Stimulated activated CD8-positive, alpha-beta memory T cell treated with anti-CD3 and anti-CD28 coated beads, Interleukin-7, amount 100 ng/mL, for 24 hours (primary cell): Measurements from ENCODE around the gene SKA3.
"Not testable (repeated sequence)": the region's sequence is repeated elsewhere in the genome, so short reads cannot be mapped to it uniquely, and the experiment has no call there.

Experiments
- DNase-seq: peaks from one replicate; pipeline ENCODE4 v3.0.0-alpha.2; 2020; ENCODE audit warnings: low read depth

Gene SKA3

GRCh38 chr13:21176215-21176981, at the start of gene SKA3, which contains the start of gene MRPL57:
SKA3 (minus strand) TSS chr13:21176552; CDS start chr13:21176477, 75 bp downstream.
MRPL57 (plus strand) TSS chr13:21176658; CDS start chr13:21176917, 259 bp downstream.
- peak; percentile 90 for DNase-seq

GRCh38 chr13:21225082-21225481, 48.7 kb upstream of the SKA3 start:
- no peak for DNase-seq

DNA sequence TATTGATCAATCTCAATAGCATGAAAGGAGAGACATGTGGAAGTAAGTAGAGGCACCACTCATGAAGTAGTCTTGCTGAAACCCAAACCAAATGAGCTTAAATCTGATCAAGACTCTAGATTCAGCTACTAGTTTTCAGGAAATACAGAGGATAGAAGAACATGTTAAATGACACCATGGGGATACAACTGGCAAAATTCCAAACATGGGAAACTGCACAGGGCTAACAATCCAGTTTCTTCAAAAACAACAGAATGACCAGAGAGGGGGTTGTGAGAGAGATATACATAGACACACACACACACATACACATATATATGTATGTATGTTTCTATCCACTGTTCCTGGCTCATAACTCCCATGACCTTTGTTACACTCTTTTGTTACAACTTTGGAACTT, 44.9 kb upstream of the SKA3 start:
- DNase-seq = no peak

GRCh38 chr13:21219716-21220115, 43.4 kb upstream of the SKA3 start:
- DNase-seq = not testable (repeated sequence)

- no peak for DNase-seq
Measured at GRCh38 chr13:21219036-21219381, 42.7 kb upstream of the SKA3 start.

GRCh38 chr13:21218351-21219035, 42.1 kb upstream of the SKA3 start:
- no peak for DNase-seq

DNA sequence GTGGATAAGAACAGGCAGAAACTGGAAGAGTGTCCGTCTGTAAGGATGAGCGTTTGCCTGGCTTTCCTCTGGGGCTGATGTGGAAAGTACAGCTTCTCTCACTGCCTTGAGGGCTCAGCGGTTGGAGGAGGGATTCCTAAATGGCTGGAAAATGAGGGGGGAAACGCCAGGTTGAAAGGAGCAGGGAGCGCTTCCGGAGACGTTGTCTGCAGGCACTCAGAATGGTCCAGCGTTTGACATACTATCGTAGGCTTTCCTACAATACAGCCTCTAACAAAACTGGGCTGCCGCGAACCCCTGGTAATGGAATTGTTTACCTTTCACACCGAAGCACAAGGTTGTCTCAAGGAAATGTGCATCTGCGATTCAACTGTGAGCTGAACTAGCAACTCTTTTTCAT, 40.0 kb upstream of the SKA3 start:
- no peak for DNase-seq

DNA sequence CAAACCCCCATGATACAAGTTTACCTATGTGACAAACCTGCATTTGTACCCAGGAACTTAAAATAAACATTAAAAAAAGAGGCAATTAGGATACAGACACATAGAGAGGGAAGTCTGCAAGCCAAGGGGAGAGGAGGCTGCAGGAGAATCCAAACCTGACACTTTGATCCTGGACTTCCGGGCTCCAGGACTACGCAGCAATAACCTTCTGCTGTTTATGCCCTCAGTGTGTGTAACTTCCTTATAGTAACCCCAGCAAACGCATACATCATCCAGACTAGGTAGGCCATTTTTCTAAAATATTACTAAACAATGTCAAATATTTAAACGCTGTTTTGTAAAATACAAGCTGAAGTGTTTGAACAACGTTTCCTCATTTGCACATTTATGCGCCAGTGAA, 39.1 kb upstream of the SKA3 start:
- not testable (repeated sequence) for DNase-seq

DNA sequence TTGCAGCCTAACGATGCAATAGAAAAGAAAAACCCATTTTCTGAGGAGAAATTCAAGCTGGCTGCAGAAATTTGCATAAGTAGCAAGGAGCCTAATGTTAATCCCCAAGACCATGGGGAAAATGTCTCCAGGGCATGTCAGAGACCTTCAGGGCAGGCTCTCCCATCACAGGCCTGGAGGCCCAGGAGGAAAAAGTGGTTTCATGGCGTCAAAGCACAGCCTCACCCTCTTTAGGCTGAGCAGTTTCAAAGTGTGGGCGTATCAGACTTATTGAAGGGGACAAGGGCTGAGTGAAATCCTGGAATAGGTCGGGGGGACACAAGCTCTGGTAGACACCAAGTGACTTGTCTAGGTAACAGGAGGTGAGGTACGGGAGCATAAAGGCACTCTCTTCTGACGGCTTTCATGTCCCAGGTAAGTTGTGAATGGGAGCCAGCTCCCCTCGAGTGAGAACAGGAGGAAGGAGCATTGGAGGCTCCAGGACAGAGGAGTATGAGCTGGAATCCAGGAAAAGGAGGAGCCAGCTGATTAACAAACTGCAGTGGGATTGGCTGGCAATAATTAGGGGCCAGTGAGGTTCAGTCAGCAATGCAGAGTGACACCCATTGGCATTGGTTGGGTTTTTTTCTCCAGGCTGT, 35.9 kb upstream of the SKA3 start:
- DNase-seq = no peak

DNA sequence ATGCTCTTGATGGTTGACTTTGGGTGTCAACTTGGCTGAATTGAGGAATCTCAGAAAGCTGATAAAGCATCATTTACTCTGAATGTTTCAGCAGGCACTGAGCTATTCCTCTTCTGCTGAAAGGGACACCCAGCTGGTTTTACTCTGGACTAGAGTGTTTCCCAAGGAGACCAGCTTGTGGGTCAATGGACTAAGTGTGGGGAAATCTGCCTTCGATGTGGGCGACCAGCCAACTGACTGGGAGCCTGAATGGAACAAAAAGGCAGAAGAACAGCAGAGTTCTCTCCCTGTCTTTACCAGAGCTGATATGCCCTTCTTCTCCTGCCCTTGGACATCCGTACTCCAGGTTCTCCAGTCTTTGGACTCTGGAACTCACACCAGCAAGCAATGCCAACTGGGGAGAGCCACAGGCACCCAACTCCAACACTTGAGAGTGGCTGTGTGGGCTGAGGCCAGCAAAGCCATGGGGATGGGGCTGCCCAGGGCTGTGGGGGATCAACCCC, 32.4 kb upstream of the SKA3 start:
- no peak for DNase-seq

DNA sequence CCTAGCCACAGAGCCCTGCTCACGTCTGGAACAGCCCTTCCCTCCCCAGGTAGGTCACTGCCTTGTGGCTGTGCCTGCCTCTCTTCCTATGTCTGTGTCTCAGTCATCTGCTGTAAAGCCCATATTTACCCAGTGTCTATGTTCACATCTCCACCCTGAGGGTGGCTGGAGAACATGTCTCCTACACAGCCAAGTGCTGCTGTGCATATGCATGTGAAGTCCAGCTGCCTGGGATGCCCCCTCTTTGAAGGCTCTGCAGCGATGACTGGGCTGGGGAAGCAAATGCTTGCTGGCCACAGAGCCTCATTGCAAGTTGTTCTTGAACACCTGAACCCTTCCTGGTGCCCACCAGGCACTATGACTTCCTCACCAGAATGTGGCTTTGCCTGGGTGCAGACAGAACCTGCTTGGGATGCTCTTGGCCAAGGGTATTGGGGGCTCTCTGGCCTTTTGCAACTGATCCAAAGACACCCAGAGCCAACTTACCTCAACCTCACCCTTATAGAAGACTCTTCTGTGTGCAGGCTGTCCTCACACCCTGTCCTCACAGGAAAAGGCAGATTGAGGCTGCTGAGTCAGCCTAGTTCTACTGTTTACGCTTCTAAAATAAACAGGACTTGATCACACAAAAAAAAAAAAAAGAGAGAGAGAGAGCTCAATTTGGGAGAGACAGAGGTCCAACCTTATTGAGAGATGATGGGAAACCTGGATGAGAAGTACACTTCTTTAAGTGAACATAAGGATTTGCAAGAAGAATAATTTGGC, 26.6 kb upstream of the SKA3 start:
- DNase-seq = no peak

DNA sequence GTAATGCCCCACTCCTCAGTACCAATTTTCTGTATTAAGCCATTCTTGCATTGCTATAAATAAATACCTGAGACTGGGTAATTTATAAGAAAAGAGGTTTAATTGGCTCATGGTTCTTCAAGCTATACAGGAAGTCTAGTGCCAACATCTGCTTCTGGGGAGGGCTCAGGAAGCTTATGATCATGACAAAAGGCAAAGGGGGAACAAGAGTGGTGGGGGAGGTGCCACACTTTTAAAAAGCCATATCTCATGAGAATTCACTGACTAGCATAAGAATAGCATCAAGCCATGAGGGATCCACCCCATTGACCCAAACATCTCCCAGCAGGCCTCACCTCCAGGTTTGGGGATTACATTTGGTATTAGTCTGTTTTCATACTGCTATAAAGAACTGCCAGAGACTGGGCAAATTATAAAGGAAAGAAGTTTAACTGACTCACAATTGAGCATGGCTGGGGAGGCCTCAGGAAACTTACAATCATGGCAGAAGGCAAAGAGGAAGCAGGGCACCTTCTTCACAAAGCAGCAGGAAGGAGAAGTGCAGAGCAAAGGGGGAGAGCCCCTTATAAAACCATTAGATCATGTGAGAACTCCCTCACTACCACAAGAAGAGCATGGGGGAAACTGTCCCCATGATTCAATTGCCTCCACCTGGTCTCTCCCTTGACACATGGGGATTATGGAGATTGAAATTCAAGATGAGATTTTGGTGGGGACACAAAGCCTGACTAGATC, 25.3 kb upstream of the SKA3 start:
- DNase-seq = not testable (repeated sequence)

- DNase-seq = not testable (repeated sequence)
Measured at GRCh38 chr13:21198391-21198790, 22.0 kb upstream of the SKA3 start.

GRCh38 chr13:21197606-21198225, 21.4 kb upstream of the SKA3 start:
- not testable (repeated sequence) for DNase-seq

GRCh38 chr13:21194756-21195155, 18.4 kb upstream of the SKA3 start:
- DNase-seq = not testable (repeated sequence)

DNA sequence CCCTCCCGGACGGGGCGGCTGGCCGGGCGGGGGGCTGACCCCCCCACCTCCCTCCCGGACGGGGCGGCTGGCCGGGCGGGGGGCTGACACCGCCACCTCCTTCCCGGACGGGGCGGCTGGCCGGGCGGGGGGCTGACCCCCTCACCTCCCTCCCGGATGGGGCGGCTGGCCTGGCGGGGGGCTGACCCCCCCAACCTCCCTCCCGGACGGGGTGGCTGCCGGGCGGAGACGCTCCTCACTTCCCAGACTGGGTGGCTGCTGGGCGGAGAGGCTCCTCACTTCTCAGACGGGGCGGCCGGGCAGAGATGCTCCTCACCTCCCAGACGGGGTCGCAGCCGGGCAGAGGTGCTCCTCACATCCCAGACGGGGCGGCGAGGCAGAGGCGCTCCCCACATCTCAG, 10.1 kb upstream of the SKA3 start:
- DNase-seq = not testable (repeated sequence)

DNA sequence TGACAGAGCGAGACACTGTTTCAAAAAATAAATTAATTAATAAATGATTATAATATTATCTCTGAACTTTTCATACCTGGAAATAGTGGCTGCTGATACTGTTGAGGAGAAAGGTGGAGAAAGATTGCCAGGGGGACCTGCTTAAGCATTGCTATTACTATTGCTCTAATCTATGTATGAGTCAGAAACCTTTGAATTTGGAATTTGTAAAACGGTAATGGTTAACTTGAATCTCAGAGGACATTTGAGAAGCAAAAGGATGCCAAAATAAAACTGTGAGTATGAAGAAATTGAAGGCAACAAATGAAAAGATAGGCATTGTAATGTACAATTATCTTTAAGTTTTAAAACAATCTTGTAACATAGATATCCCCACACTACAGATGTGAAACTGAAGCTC, 5.3 kb upstream of the SKA3 start:
- no peak for DNase-seq

- DNase-seq = peak; percentile 18
Measured at GRCh38 chr13:21176982-21177284, 581 bp upstream of the SKA3 start.

- DNase-seq = no peak
Measured at GRCh38 chr13:21175656-21176214, 617 bp downstream of the SKA3 start.

GRCh38 chr13:21173767-21174166, 2.6 kb downstream of the SKA3 start:
- not testable (repeated sequence) for DNase-seq

GRCh38 chr13:21171420-21171819, 4.9 kb downstream of the SKA3 start:
- DNase-seq = no peak
